GM12878 (cell line): ENCODE data around the gene SBF1. TPM values are rescaled to one million over a fixed set of nuclear protein-coding genes. Genes with fewer than 3 reads are reported as not detected.

Source experiments
- ATAC-seq: fragments of 200-7000 bp; cut with Tn5 transposase; 3 replicates; pipeline ENCODE4 v1.9.1; 2020; ENCODE audit warnings: mild to moderate bottlenecking, moderate library complexity
- BruUV-seq: library from RNA; stranded (reverse); fragments of 400-500 nt; replicated peaks from 2 replicates; lab custom pipeline; 2021; lab: Mats Ljungman, UMichigan
- CTCF ChIA-PET: fragments of 300-600 bp; sonication (Branson Sonifier 250); formaldehyde crosslinking; extraction: SDS; loops from one replicate; lab custom pipeline; 2021; ENCODE audit warnings: inconsistent platforms; lab: Yijun Ruan, JAX
- POLR2A ChIA-PET: fragments of 350-600 bp; formaldehyde crosslinking; extraction: SDS; loops from one replicate; lab custom pipeline; 2021; ENCODE audit warnings: inconsistent platforms; lab: Charles Lee
- RAD21 ChIA-PET: fragments of 300-600 bp; sonication (Branson Sonifier 250); formaldehyde crosslinking; loops from one replicate; lab custom pipeline; 2023; ENCODE audit warnings: antibody characterized with exemption; ENCODE audit not compliant: unreplicated experiment; lab: Charles Lee
- SMC1A ChIA-PET: fragments of 300-600 bp; sonication (Branson Sonifier 250); formaldehyde crosslinking; loops from one replicate; lab custom pipeline; 2023; ENCODE audit not compliant: unreplicated experiment, uncharacterized antibody; lab: Charles Lee
- DNase-seq: peaks from one replicate; pipeline ENCODE4 v3.0.0-alpha.2; 2011; ENCODE audit warnings: low read depth, low spot score
- FAIRE-seq: peaks from 3 replicates; lab custom pipeline; 2011; peaks lifted over from hg19 to GRCh38; lab: Jason Lieb, UNC
- H2AFZ ChIP-seq: 2 replicates; pipeline ENCODE4 v1.6.0; 2011; ENCODE audit warnings: low read depth, low read length, control low read depth; ENCODE audit not compliant: control insufficient read depth
- H3K27ac ChIP-seq: 2 replicates; pipeline ENCODE4 v1.5.1; 2011; ENCODE audit warnings: control low read depth; ENCODE audit not compliant: control insufficient read depth, insufficient read depth
- H3K27me3 ChIP-seq, 2 experiments: replicated peaks in 1 of 2; 2 replicates each; pipeline versions ENCODE4 v1.6.0 to v1.6.1; 2011; ENCODE audit warnings: low read length in 1 of 2; ENCODE audit not compliant: control insufficient read depth in 2 of 2, insufficient read depth in 2 of 2
- H3K36me3 ChIP-seq, 2 experiments: 2 replicates each; pipeline ENCODE4 v1.5.1; 2011; ENCODE audit warnings: low read length in 1 of 2; ENCODE audit not compliant: control insufficient read depth in 2 of 2, insufficient read depth in 2 of 2
- H3K4me1 ChIP-seq: 2 replicates; pipeline ENCODE4 v1.6.1; 2011; ENCODE audit warnings: mild to moderate bottlenecking, low read length, moderate library complexity, mixed read lengths; ENCODE audit not compliant: control insufficient read depth, insufficient read depth
- H3K4me2 ChIP-seq: 2 replicates; pipeline ENCODE4 v1.6.0; 2011; ENCODE audit warnings: control low read depth; ENCODE audit not compliant: control insufficient read depth, insufficient read depth
- H3K4me3 ChIP-seq: fragments of 200-600 bp; sonication (generic); 2 replicates; pipeline ENCODE4 v1.5.1; 2016
- H3K79me2 ChIP-seq: 2 replicates; pipeline ENCODE4 v1.6.0; 2011; ENCODE audit warnings: low read length; ENCODE audit not compliant: control insufficient read depth, insufficient read depth
- H3K9ac ChIP-seq: 2 replicates; pipeline ENCODE4 v1.8.0; 2011; ENCODE audit warnings: low read length, control low read depth, mixed read lengths; ENCODE audit not compliant: control insufficient read depth, insufficient read depth
- H3K9me3 ChIP-seq: replicated peaks from 3 replicates; pipeline ENCODE4 v1.5.1; 2011; ENCODE audit warnings: mild to moderate bottlenecking, low read length; ENCODE audit not compliant: control insufficient read depth, insufficient read depth
- H4K20me1 ChIP-seq: 2 replicates; pipeline ENCODE4 v1.6.0; 2011; ENCODE audit not compliant: control insufficient read depth, insufficient read depth
- ESRRA ChIP-seq: IDR thresholded peaks from 2 replicates; pipeline ENCODE4 v1.6.1; 2012; ENCODE audit warnings: mild to moderate bottlenecking, low read length, improper control_type of control experiment
- IRF5 ChIP-seq: fragments of 450-650 bp; IDR thresholded peaks from 2 replicates; pipeline ENCODE4 v1.6.1; 2017; ENCODE audit warnings: borderline replicate concordance
- JUND ChIP-seq: IDR thresholded peaks from 2 replicates; pipeline ENCODE4 v1.6.1; 2012; ENCODE audit warnings: low read depth, mild to moderate bottlenecking, low read length, improper control_type of control experiment, moderate library complexity
- KLF5 ChIP-seq: fragments of 450-650 bp; IDR thresholded peaks from 2 replicates; pipeline ENCODE4 v1.6.1; 2014; ENCODE audit warnings: mild to moderate bottlenecking; ENCODE audit not compliant: partially characterized antibody
- MEF2A ChIP-seq: IDR thresholded peaks from 2 replicates; pipeline ENCODE4 v1.6.1; 2011; ENCODE audit warnings: low read depth, mild to moderate bottlenecking, low read length, moderate library complexity; ENCODE audit not compliant: insufficient read depth
- MYB ChIP-seq: fragments of 150-350 bp; IDR thresholded peaks from 2 replicates; pipeline ENCODE4 v1.6.1; 2014; ENCODE audit warnings: mild to moderate bottlenecking, low read depth, low read length, borderline replicate concordance
- NFIC ChIP-seq: IDR thresholded peaks from 2 replicates; pipeline ENCODE4 v1.6.1; 2012; ENCODE audit warnings: low read depth, mild to moderate bottlenecking, inconsistent platforms, low read length, moderate library complexity
- RBBP5 ChIP-seq: fragments of 200-600 bp; sonication (generic); conservative IDR thresholded peaks from 2 replicates; pipeline ENCODE4 v1.6.1; 2016
- SMAD1 ChIP-seq: fragments of 450-650 bp; IDR thresholded peaks from 2 replicates; pipeline ENCODE4 v1.6.1; 2018; ENCODE audit warnings: mild to moderate bottlenecking, low read depth; ENCODE audit not compliant: partially characterized antibody
- ZNF687 ChIP-seq: fragments of 450-650 bp; IDR thresholded peaks from 2 replicates; pipeline ENCODE4 v1.6.1; 2017; ENCODE audit warnings: mild to moderate bottlenecking, moderate library complexity
- ZZZ3 ChIP-seq: IDR thresholded peaks from 2 replicates; pipeline ENCODE4 v1.6.1; 2011; ENCODE audit warnings: low read depth; ENCODE audit not compliant: control insufficient read depth, insufficient read length
- WGBS: methylation state at CpG from one replicate; pipeline ENCODE4 v1.1.6; 2016; ENCODE audit warnings: low lambda C conversion rate; ENCODE audit not compliant: insufficient replicate concordance, insufficient coverage; ENCODE audit errors: missing lambda C conversion rate; 5-methylcytosine and 5-hydroxymethylcytosine counted together
- in situ Hi-C: fragments of 300-500 bp; cut with MboI; formaldehyde crosslinking; loops from 9 replicates; pipeline ENCODE4 v1.14.3; 2018; ENCODE audit warnings: mixed read lengths
- intact Hi-C: fragments of 100-400 bp; cut with micrococcal nuclease; formaldehyde crosslinking; loops from one replicate; pipeline ENCODE4 v1.14.2; 2022; ENCODE audit not compliant: unreplicated experiment
- polyA plus RNA-seq, 11 experiments: library from polyadenylated mRNA; depleted of rRNA in 4 of 11; unstranded in 6 of 11; stranded (reverse) in 5 of 11; fragments of >200 nt; fragmentation: Nextera tagmentation in 4 of 11; fragmentation: Illumina TruSeq in 1 of 11; extraction: Ambion mirVana in 4 of 11; extraction: Trizol in 1 of 11; gene quantifications; 1 replicate in 1 of 11; 2 replicates in 10 of 11; pipeline versions ENCODE4 v1.2.1 to v1.2.3, GENCODE V29; 2011 to 2016; ENCODE audit warnings: inconsistent platforms in 2 of 11, missing spikeins in 2 of 11, low read depth in 1 of 11
- total RNA-seq, 4 experiments: library from RNA; depleted of rRNA in 3 of 4; stranded (reverse); fragments of >200 nt in 3 of 4; fragmentation: Illumina TruSeq in 1 of 4; extraction: Trizol in 1 of 4; gene quantifications; 2 replicates each; pipeline versions ENCODE4 v1.2.1 to v1.2.3, GENCODE V29; 2013 to 2021
- TF ChIP-seq, protein P1 (sequence below): IDR thresholded peaks from 2 replicates; pipeline ENCODE4 v1.6.1; 2012; ENCODE audit warnings: mild to moderate bottlenecking, low read depth, low read length

The SBF1 gene
- total and polyA plus RNA-seq, 10 of the 15 experiments (the other 5 are each of a cell fraction or from before 2014, with no cell fraction given): 0.23 to 95.0 (median 17.8) TPM

GRCh38 chr22:50452649-50453048 is 22.2 kb downstream of the SBF1 start:
- ChIA-PET RAD21 (interaction anchor here (0.8 kb wide), 1 partner anchor 21 kb away, joined by 3 read pairs; no protein-coding TSS in a partner anchor), POLR2A (interaction anchor here (0.5 to 0.6 kb wide), 2 partner anchors 18 to 51 kb away, joined by 3 to 5 read pairs; no protein-coding TSS in a partner anchor)
- peaks cover 8 to 28% of the 10 kb centered on the region in 2 experiments; a peak in 3 of 4 replicates for H3K36me3 ChIP-seq
- H4K20me1 ChIP-seq: no peaks in the 10 kb centered on the region
- no peak overlapping the region for H2AFZ ChIP-seq
- H3K4me3 ChIP-seq: no peak overlapping the region
- no peaks in the 10 kb centered on the region for H3K9me3 ChIP-seq
- in situ Hi-C loops: no loop called here
- TF ChIP-seq ZNF687 (no peak), MYB (no peak), ESRRA (no peak), ZZZ3 (no peak), SMAD1 (no peak), MEF2A (no peak), JUND (no peak), NFIC (no peak), IRF5 (no peak), KLF5 (no peak), RBBP5 (no peak)
- TF ChIP-seq, protein P1, sequence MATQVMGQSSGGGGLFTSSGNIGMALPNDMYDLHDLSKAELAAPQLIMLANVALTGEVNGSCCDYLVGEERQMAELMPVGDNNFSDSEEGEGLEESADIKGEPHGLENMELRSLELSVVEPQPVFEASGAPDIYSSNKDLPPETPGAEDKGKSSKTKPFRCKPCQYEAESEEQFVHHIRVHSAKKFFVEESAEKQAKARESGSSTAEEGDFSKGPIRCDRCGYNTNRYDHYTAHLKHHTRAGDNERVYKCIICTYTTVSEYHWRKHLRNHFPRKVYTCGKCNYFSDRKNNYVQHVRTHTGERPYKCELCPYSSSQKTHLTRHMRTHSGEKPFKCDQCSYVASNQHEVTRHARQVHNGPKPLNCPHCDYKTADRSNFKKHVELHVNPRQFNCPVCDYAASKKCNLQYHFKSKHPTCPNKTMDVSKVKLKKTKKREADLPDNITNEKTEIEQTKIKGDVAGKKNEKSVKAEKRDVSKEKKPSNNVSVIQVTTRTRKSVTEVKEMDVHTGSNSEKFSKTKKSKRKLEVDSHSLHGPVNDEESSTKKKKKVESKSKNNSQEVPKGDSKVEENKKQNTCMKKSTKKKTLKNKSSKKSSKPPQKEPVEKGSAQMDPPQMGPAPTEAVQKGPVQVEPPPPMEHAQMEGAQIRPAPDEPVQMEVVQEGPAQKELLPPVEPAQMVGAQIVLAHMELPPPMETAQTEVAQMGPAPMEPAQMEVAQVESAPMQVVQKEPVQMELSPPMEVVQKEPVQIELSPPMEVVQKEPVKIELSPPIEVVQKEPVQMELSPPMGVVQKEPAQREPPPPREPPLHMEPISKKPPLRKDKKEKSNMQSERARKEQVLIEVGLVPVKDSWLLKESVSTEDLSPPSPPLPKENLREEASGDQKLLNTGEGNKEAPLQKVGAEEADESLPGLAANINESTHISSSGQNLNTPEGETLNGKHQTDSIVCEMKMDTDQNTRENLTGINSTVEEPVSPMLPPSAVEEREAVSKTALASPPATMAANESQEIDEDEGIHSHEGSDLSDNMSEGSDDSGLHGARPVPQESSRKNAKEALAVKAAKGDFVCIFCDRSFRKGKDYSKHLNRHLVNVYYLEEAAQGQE: no peak
- TF ChIP-seq, all 136 proteins: peak for 0
- BruUV-seq: no TSS peak
- Histone ChIP-seq H3K27me3 (no peaks in the 10 kb centered on the region), H3K4me2 (no peak overlapping the region), H3K27ac (no peak overlapping the region), H3K79me2 (no peaks in the 10 kb centered on the region), H3K4me1 (no peaks in the 10 kb centered on the region; the same call in 1 of the 2 replicates), H3K9ac (no peak overlapping the region)
- no peak for ATAC-seq
- no peak for FAIRE-seq
- intact Hi-C loops: no loop called here
- ChIA-PET CTCF (interaction anchor here (1.0 to 1.6 kb wide), 4 partner anchors 21 to 169 kb away, joined by 3 to 6 read pairs (median 5); no protein-coding TSS in a partner anchor), SMC1A (interaction anchor here (0.6 kb wide), 1 partner anchor 598 kb away, joined by 3 read pairs; no protein-coding TSS in a partner anchor)
- no peak for DNase-seq
- 87% methylated on average over 5 of the region's 5 CpGs for WGBS
